Esophagus squamous epithelium (tissue), 5 donors: ENCODE measurements around the gene KIR3DL2. TPM values are rescaled to one million over a fixed set of nuclear protein-coding genes. Genes with fewer than 3 reads are reported as not detected.
"Not testable (repeated sequence)": the region's sequence is repeated elsewhere in the genome, so short reads cannot be mapped to it uniquely, and the experiment has no call there.

Source experiments
- DNase-seq: peaks from one replicate; lab custom pipeline; 2025; lab: John Stamatoyannopoulos, UW
- H3K27ac ChIP-seq, 4 donors: fragments of 200-600 bp; sonication (generic); one replicate each; pipeline ENCODE4 v1.5.1; 2016 to 2019; ENCODE audit warnings: mild to moderate bottlenecking in 1 of 4
- H3K27me3 ChIP-seq, 4 donors: fragments of 200-600 bp; sonication (generic); 1 replicate in 3 of 4; 2 replicates in 1 of 4; pipeline versions ENCODE4 v1.5.1 to v1.6.0; 2017 to 2021; ENCODE audit warnings: antibody characterized with exemption in 1 of 4
- H3K36me3 ChIP-seq, 3 donors: fragments of 200-600 bp; sonication (generic); one replicate each; pipeline ENCODE4 v1.5.1; 2016 to 2019
- H3K4me1 ChIP-seq, 3 donors: fragments of 200-600 bp; sonication (generic); one replicate each; pipeline ENCODE4 v1.5.1; 2017 to 2019
- H3K4me3 ChIP-seq, 4 donors: fragments of 200-600 bp; sonication (generic); 1 replicate in 3 of 4; 2 replicates in 1 of 4; pipeline ENCODE4 v1.5.1; 2016 to 2019; ENCODE audit warnings: mild to moderate bottlenecking in 2 of 4, moderate library complexity in 1 of 4
- H3K9me3 ChIP-seq, 3 donors: fragments of 200-600 bp; sonication (generic); one replicate each; pipeline ENCODE4 v1.5.1; 2016 to 2019
- CTCF ChIP-seq, 6 experiments: fragments of 450-650 bp in 4 of 6; fragments of 200-600 bp in 2 of 6; sonication (generic) in 2 of 6; IDR thresholded peaks; one replicate each; pipeline ENCODE4 v1.5.1; 2016 to 2019; ENCODE audit warnings: antibody characterized with exemption in 6 of 6, mild to moderate bottlenecking in 4 of 6, moderate library complexity in 4 of 6
- POLR2A ChIP-seq, 4 donors: fragments of 450-650 bp; IDR thresholded peaks; one replicate each; pipeline ENCODE4 v1.6.1; 2017; ENCODE audit warnings: antibody characterized with exemption in 4 of 4, mild to moderate bottlenecking in 4 of 4, moderate library complexity in 3 of 4
- WGBS, 2 donors: methylation state at CpG; one replicate each; pipeline ENCODE4 v1.1.5; 2018; 5-methylcytosine and 5-hydroxymethylcytosine counted together
- intact Hi-C: fragments of 100-400 bp; cut with DNase I; formaldehyde crosslinking; loops from one replicate; pipeline ENCODE4 v1.15.0; 2022
- total RNA-seq, 4 donors: library from RNA; depleted of rRNA; stranded (reverse); fragments of >200 nt; gene quantifications; one replicate each; pipeline ENCODE4 v1.1.0, GENCODE V29; 2016
- donor health status: DM: yes; HTN: yes; CAD: no.

Gene KIR3DL2
- total RNA-seq, 4 donors from 2014 or later = not detected

GRCh38 chr19:54902061-54902460, 51.8 kb downstream of the KIR3DL2 start:
- DNase-seq = no peak
- TF ChIP-seq POLR2A (IDR thresholded peaks at IDR 0.05) (no peak), CTCF (IDR thresholded peaks at IDR 0.05) (no peak)
- Histone ChIP-seq H3K4me3 (no peak overlapping the region), H3K27ac (no peak overlapping the region), H3K4me1 (no peaks in the 10 kb centered on the region), H3K27me3 (peaks cover 0 to 6% (median 0%) of the 10 kb centered on the region in 4 donors), H3K9me3 (no peaks in the 10 kb centered on the region), H3K36me3 (no peaks in the 10 kb centered on the region)
- WGBS, 2 donors = 74 to 76% methylated on average over 3 of the region's 3 CpGs
- intact Hi-C loops = no loop called here

GRCh38 chr19:54903303-54903702, 53.1 kb downstream of the KIR3DL2 start:
- Histone ChIP-seq H3K36me3 (no peaks in the 10 kb centered on the region), H3K4me3 (no peak overlapping the region), H3K9me3 (no peaks in the 10 kb centered on the region), H3K27me3 (peaks cover 0 to 6% (median 0%) of the 10 kb centered on the region in 4 donors), H3K27ac (no peak overlapping the region), H3K4me1 (no peaks in the 10 kb centered on the region)
- no peak for TF ChIP-seq CTCF (IDR thresholded peaks at IDR 0.05)
- TF ChIP-seq POLR2A (IDR thresholded peaks at IDR 0.05) = no peak
- 87 to 89% methylated on average over 6 of the region's 6 CpGs for WGBS, 2 donors
- intact Hi-C loops = no loop called here
- DNase-seq = no peak

- H3K27ac ChIP-seq, H3K4me3 ChIP-seq, intact Hi-C loops, H3K27me3 ChIP-seq, H3K9me3 ChIP-seq, H3K36me3 ChIP-seq, DNase-seq, H3K4me1 ChIP-seq: not testable (repeated sequence)
- WGBS, 2 donors = 63 to 77% methylated on average over 3 of the region's 4 CpGs
Observed at GRCh38 chr19:54904261-54904660, 54.0 kb downstream of the KIR3DL2 start.

- TF ChIP-seq CTCF (IDR thresholded peaks at IDR 0.05) (no peak), POLR2A (IDR thresholded peaks at IDR 0.05) (no peak)
- H3K27ac ChIP-seq = no peak overlapping the region
- 47 to 51% methylated on average over 5 of the region's 5 CpGs for WGBS, 2 donors
- no peak for DNase-seq
- H3K9me3 ChIP-seq = no peaks in the 10 kb centered on the region
- H3K4me3 ChIP-seq = no peak overlapping the region
- no peaks in the 10 kb centered on the region for H3K36me3 ChIP-seq
- H3K4me1 ChIP-seq = no peaks in the 10 kb centered on the region
- intact Hi-C loops = no loop called here
- H3K27me3 ChIP-seq = no peaks in the 10 kb centered on the region
Observed at GRCh38 chr19:54905421-54905802, 55.2 kb downstream of the KIR3DL2 start.

GRCh38 chr19:54905803-54906511, 55.7 kb downstream of the KIR3DL2 start, which contains the start of gene NCR1:
Gene NCR1, plus strand, starts transcription at chr19:54906148. Its CDS starts 40 bp downstream, at chr19:54906188.
- Histone ChIP-seq H3K27me3 (no peaks in the 10 kb centered on the region), H3K9me3 (no peaks in the 10 kb centered on the region), H3K27ac (no peak within 1 kb of the TSS), H3K4me3 (no peak within 1 kb of the TSS), H3K36me3 (no peaks in the 10 kb centered on the region), H3K4me1 (no peaks in the 10 kb centered on the region)
- no peak for DNase-seq
- TF ChIP-seq POLR2A (IDR thresholded peaks at IDR 0.05) (no peak), CTCF (IDR thresholded peaks at IDR 0.05) (no peak)
- intact Hi-C loops = no loop called here
- 32 to 38% methylated on average over 5 to 12 of the region's 22 CpGs for WGBS, 2 donors
